Body of pancreas (tissue), 4 donors: ENCODE measurements around the gene SLC24A5.

Experiments used
- POLR2A ChIP-seq, 3 donors: fragments of 450-650 bp; IDR thresholded peaks; one replicate each; pipeline ENCODE4 v1.6.1; 2016; ENCODE audit warnings: antibody characterized with exemption in 3 of 3, mild to moderate bottlenecking in 2 of 3
- TF ChIP-seq, protein P1 (sequence below), 7 experiments: fragments of 450-650 bp in 4 of 7; fragments of 200-600 bp in 3 of 7; sonication (generic) in 3 of 7; IDR thresholded peaks; one replicate each; pipeline ENCODE4 v1.5.1; 2016 to 2019; ENCODE audit warnings: antibody characterized with exemption in 7 of 7

DNA sequence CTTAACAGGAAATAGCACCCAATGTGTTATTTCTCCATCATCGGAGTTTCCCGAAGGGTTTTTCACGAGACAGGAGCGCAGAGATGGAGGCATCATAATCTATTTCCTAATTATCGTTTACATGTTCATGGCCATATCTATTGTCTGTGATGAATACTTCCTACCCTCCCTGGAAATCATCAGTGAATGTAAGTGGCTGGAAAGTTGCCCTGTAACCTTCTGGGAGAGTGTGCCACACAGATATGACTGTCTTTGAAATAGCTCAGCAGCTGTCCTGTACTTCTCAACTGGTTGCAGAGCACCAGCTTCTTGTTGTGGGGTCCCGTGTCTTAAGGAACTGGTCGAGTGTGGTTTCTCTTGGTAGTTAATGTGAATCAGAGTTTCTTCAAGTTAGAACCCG lies 1.1 kb downstream of the SLC24A5 start:
- TF ChIP-seq, protein P1, sequence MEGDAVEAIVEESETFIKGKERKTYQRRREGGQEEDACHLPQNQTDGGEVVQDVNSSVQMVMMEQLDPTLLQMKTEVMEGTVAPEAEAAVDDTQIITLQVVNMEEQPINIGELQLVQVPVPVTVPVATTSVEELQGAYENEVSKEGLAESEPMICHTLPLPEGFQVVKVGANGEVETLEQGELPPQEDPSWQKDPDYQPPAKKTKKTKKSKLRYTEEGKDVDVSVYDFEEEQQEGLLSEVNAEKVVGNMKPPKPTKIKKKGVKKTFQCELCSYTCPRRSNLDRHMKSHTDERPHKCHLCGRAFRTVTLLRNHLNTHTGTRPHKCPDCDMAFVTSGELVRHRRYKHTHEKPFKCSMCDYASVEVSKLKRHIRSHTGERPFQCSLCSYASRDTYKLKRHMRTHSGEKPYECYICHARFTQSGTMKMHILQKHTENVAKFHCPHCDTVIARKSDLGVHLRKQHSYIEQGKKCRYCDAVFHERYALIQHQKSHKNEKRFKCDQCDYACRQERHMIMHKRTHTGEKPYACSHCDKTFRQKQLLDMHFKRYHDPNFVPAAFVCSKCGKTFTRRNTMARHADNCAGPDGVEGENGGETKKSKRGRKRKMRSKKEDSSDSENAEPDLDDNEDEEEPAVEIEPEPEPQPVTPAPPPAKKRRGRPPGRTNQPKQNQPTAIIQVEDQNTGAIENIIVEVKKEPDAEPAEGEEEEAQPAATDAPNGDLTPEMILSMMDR (IDR thresholded peaks at IDR 0.05): no peak
- no peak for TF ChIP-seq POLR2A (IDR thresholded peaks at IDR 0.05)
